Rectal smooth muscle tissue (tissue), 1 donor: ENCODE data around the gene ZSWIM8.
"Not testable (repeated sequence)": the region's sequence is repeated elsewhere in the genome, so short reads cannot be mapped to it uniquely, and the experiment has no call there.

Source experiments
- H3K27ac ChIP-seq: one replicate; pipeline ENCODE4 v1.7.0; 2013; ENCODE audit warnings: low read depth, low read length, inconsistent platforms
- H3K27me3 ChIP-seq: one replicate; pipeline ENCODE4 v1.7.0; 2013; ENCODE audit warnings: low read length; ENCODE audit not compliant: control insufficient read depth, insufficient read depth
- H3K36me3 ChIP-seq: one replicate; pipeline ENCODE4 v1.7.0; 2013; ENCODE audit warnings: low read length; ENCODE audit not compliant: control insufficient read depth, insufficient read depth
- H3K4me1 ChIP-seq: one replicate; pipeline ENCODE4 v1.7.0; 2013; ENCODE audit warnings: low read length; ENCODE audit not compliant: control insufficient read depth, insufficient read depth
- H3K4me3 ChIP-seq: one replicate; pipeline ENCODE4 v1.7.0; 2013; ENCODE audit warnings: low read length
- H3K9ac ChIP-seq: one replicate; pipeline ENCODE4 v1.7.0; 2013; ENCODE audit warnings: low read length

ZSWIM8 gene

GRCh38 chr10:73779539-73780197 is 5.7 kb upstream of the ZSWIM8 start:
- no peak overlapping the region for H3K27ac ChIP-seq
- peaks cover 15% of the 10 kb centered on the region for H3K4me1 ChIP-seq
- no peak overlapping the region for H3K9ac ChIP-seq
- no peaks in the 10 kb centered on the region for H3K36me3 ChIP-seq
- H3K4me3 ChIP-seq: no peak overlapping the region
- H3K27me3 ChIP-seq: no peaks in the 10 kb centered on the region

- Histone ChIP-seq H3K9ac (no peak overlapping the region), H3K36me3 (no peaks in the 10 kb centered on the region), H3K4me3 (no peak overlapping the region), H3K27ac (no peak overlapping the region), H3K4me1 (peaks cover 15% of the 10 kb centered on the region), H3K27me3 (no peaks in the 10 kb centered on the region)
These were observed 5.1 kb upstream of the ZSWIM8 start for GRCh38 chr10:73780301-73780700.

DNA sequence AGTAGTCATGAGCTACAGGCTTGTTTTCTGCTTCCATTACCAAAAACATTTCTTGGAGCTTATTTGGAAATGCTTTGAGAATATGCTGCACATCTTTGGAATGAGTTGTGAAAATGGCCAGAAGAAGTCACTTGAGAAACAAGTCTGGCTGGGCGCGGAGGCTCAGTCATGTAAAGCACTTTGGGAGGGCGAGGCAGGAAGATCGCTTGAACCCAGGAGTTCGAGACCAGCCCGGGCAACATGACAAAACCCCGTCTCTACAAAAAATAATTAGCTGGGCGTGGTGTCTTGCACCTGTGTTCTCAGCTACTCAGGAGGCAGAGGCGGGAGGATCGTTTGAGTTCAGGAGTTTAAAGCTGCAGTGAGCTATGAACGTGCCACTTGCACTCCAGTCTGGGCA is 4.4 kb upstream of the ZSWIM8 start:
- H3K9ac ChIP-seq: no peak overlapping the region
- peak overlapping the region; percentile 93 for H3K4me3 ChIP-seq
- peaks cover 15% of the 10 kb centered on the region for H3K4me1 ChIP-seq
- H3K27ac ChIP-seq: peak overlapping the region; percentile 92
- no peaks in the 10 kb centered on the region for H3K27me3 ChIP-seq
- H3K36me3 ChIP-seq: no peaks in the 10 kb centered on the region

GRCh38 chr10:73781548-73781878 is 3.9 kb upstream of the ZSWIM8 start:
- H3K27me3 ChIP-seq: no peaks in the 10 kb centered on the region
- H3K27ac ChIP-seq: peak overlapping the region; percentile 92
- no peak overlapping the region for H3K9ac ChIP-seq
- H3K4me3 ChIP-seq: peak overlapping the region; percentile 93
- no peaks in the 10 kb centered on the region for H3K36me3 ChIP-seq
- H3K4me1 ChIP-seq: peaks cover 18% of the 10 kb centered on the region

DNA sequence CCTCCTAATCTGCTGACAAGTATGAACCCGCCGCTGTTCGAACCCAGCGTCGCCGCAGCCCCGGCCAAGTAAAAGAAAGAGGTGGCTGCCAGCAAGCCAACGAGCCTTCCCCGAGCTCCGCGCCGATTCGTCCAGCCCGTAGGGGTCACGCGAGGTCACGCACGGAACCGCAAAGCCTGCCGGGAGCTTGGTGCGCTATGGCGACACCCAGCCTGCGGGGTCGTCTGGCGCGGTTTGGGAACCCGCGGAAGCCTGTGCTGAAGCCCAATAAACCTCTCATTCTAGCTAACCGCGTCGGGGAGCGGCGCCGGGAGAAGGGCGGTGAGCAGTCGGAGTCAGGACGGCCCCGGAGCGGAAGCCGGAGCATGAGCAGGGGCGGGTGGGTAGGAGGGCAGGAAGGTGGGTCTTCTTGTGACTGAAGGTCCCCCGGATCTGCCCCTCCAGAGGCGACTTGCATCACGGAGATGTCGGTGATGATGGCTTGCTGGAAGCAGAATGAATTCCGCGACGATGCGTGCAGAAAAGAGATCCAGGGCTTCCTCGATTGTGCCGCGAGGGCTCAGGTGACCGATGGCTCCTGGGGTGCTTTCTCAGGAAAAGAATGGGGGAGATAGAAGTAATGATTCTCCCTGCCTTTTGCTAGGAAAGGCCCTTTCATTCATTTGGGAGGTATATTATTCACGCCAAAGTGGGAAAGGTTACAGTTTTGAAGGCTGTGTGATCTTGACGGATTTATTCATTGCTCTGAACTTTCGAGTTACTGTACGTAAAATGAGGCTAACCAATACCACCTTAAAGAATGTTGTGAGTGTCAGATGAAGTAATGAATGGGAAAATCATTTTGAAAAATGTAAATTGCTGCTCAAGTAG is 3.3 kb upstream of the ZSWIM8 start, which contains the start of gene CHCHD1:
Gene CHCHD1 (plus strand): TSS at position 170 of the 870 bp plus-strand sequence. CDS start 28 bp downstream, at position 198.
- Histone ChIP-seq H3K9ac (peak within 1 kb of the TSS; percentile 80), H3K27me3 (no peaks in the 10 kb centered on the region), H3K27ac (peak within 1 kb of the TSS; percentile 92), H3K4me3 (peak within 1 kb of the TSS; percentile 93), H3K36me3 (no peaks in the 10 kb centered on the region), H3K4me1 (peaks cover 22% of the 10 kb centered on the region)

DNA sequence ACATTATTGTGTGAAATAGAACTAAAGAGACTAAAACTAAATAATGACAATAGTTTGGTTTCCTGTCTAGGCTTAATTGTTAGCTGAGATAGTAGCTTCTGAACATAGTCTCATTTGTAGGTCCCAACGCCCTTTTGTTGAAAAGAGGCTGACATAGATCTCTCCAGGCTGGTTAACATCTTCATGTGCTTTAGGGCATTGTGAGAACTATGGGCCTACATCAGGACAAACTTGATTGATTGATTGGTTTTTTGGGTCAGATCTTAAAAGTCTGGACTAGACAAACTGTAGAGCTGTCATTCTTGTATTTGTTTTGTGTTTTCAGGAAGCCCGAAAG is 2.7 kb upstream of the ZSWIM8 start:
- Histone ChIP-seq H3K4me3 (peak overlapping the region; percentile 93), H3K36me3 (no peaks in the 10 kb centered on the region), H3K27me3 (no peaks in the 10 kb centered on the region), H3K9ac (peak overlapping the region; percentile 80), H3K4me1 (peaks cover 25% of the 10 kb centered on the region), H3K27ac (peak overlapping the region; percentile 92)

DNA sequence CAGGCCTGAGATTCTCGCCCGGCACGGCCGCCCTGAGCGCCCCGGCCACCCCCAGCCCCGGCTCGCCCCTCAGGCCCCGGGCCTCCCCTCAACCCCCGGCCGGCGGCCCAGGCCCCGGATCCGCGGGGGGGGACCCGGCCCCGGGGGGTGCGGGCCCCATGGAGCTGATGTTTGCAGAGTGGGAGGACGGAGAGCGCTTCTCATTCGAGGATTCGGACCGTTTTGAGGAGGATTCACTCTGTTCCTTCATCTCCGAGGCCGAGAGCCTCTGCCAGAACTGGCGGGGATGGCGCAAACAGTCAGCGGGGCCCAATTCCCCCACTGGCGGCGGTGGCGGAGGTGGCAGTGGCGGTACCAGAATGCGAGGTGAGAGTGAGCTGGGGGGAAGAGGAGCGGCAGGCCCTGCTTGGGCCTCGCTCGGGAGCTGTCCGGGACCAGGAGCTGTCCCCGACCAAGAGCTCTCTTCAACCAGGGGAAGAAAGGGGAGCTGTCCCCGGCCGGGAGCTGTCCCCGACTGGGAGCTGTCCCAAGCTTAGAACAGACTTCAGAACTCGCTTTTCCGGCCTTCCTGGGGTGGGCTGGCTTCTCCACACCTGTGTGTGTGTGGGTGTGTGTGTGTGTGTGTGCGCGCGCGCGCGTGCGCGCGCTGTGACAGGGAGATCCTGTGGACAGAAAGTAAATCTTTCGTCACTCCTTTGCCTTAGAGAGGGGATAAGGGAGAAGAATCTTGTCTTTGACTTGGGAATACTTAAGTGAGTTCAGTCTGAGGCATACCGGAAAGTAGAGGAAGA is 510 bp downstream of the ZSWIM8 start:
- Histone ChIP-seq H3K36me3 (peaks cover 15% of the 10 kb centered on the region), H3K27me3 (no peaks in the 10 kb centered on the region), H3K4me3 (peak overlapping the region; percentile 88), H3K27ac (peak overlapping the region; percentile 92), H3K9ac (peak overlapping the region; percentile 63), H3K4me1 (peaks cover 26% of the 10 kb centered on the region)

DNA sequence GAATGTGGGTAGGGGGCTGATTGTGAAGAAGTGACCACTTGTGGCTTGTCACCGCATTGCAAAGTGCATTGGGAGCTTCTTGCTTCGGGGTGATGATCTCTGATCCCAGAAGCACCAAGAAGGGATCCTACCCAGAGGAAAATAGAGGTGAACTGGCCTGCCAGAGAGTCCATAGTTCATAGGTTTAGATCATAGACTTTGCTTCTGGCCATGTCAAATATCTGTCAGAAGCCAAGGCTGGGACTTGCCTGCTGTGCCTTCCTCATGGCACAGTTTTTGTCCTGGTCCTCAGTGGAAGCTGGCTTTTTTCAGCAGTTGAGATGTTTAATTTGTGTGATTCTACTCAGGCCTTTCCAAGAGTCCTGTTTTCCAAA is 1.1 kb downstream of the ZSWIM8 start:
- Histone ChIP-seq H3K27me3 (no peaks in the 10 kb centered on the region), H3K4me1 (peaks cover 21% of the 10 kb centered on the region), H3K9ac (peak overlapping the region; percentile 63), H3K27ac (no peak overlapping the region), H3K36me3 (peaks cover 21% of the 10 kb centered on the region), H3K4me3 (peak overlapping the region; percentile 88)

DNA sequence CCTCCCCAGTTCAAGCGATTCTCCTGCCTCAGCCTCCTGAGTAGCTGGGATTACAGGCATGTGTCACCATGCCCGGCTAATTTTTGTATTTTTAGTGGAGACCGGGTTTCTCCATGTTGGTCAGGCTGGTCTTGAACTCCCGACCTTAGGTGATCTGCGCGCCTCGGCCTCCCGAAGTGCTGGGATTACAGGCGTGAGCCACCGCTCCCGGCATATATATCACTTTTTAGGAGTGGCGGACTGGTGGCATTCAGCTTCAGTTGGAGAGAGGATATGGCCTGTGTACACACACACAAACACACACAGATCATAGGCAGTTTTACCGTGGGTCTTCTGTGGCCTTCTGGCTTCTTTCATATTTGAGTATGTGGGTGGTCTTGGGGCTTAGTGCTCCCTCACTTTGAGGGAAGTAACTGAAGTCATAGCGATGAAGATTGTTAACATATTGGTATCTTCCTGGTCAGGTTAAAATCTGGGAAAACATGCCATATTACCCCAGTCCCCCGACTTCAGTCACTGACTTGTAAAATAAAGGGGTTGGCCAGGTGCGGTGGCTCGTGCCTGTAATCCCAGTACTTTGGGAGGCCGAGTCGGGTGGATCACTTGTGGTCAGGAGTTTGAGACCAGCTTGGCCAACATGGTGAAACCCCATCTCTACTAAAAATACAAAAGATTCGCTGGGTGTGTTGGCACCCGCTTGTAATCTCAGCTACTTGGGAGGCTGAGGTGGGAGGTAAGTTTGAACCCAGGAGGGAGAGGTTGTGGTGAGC is 1.8 kb downstream of the ZSWIM8 start:
- Histone ChIP-seq H3K4me3 (peak overlapping the region; percentile 24), H3K4me1 (peaks cover 21% of the 10 kb centered on the region), H3K36me3 (peaks cover 25% of the 10 kb centered on the region)
- not testable (repeated sequence) for H3K9ac ChIP-seq, H3K27ac ChIP-seq, H3K27me3 ChIP-seq

GRCh38 chr10:73788864-73789658 is 3.7 kb downstream of the ZSWIM8 start:
- Histone ChIP-seq H3K4me3 (no peak overlapping the region), H3K36me3 (peaks cover 41% of the 10 kb centered on the region), H3K27ac (no peak overlapping the region), H3K4me1 (peaks cover 21% of the 10 kb centered on the region), H3K9ac (no peak overlapping the region), H3K27me3 (no peaks in the 10 kb centered on the region)

- Histone ChIP-seq H3K4me1 (peaks cover 21% of the 10 kb centered on the region), H3K27me3 (no peaks in the 10 kb centered on the region), H3K27ac (no peak overlapping the region), H3K36me3 (peaks cover 47% of the 10 kb centered on the region), H3K9ac (no peak overlapping the region), H3K4me3 (no peak overlapping the region)
These were observed 4.3 kb downstream of the ZSWIM8 start for GRCh38 chr10:73789659-73790055.
